ENCODE measurements around the gene TRA2A.

TRA2A gene

GRCh38 chr7:23469150-23469960, 62.4 kb downstream of the TRA2A start:
- peak overlapping the region; percentile 95 for H3K4me3 ChIP-seq (ENCODE audit: low read depth, low read length)
- peak overlapping the region; percentile 87 for H3K9ac ChIP-seq (ENCODE audit: low read depth, low read length)
- no peaks in the 10 kb centered on the region for H3K9me3 ChIP-seq (ENCODE audit: control insufficient read depth, insufficient read depth, low read length)
- peak overlapping the region; percentile 100 for H3K27ac ChIP-seq (ENCODE audit: low read depth, low read length)
- no peaks in the 10 kb centered on the region for H3K27me3 ChIP-seq (ENCODE audit: control insufficient read depth, insufficient read depth, low read length)
- peaks cover 19% of the 10 kb centered on the region for H3K4me1 ChIP-seq (ENCODE audit: control insufficient read depth, insufficient read depth, low read length)
- no peaks in the 10 kb centered on the region for H3K36me3 ChIP-seq (ENCODE audit: control insufficient read depth, insufficient read depth, low read length)

- Histone ChIP-seq H3K4me3 (ENCODE audit: low read depth, low read length) (peak overlapping the region; percentile 95), H3K27ac (ENCODE audit: low read depth, low read length) (peak overlapping the region; percentile 100), H3K4me1 (ENCODE audit: control insufficient read depth, insufficient read depth, low read length) (peaks cover 26% of the 10 kb centered on the region), H3K36me3 (ENCODE audit: control insufficient read depth, insufficient read depth, low read length) (no peaks in the 10 kb centered on the region), H3K9ac (ENCODE audit: low read depth, low read length) (peak overlapping the region; percentile 87), H3K27me3 (ENCODE audit: control insufficient read depth, insufficient read depth, low read length) (no peaks in the 10 kb centered on the region), H3K9me3 (ENCODE audit: control insufficient read depth, insufficient read depth, low read length) (no peaks in the 10 kb centered on the region)
Measured at GRCh38 chr7:23468526-23469149, 63.1 kb downstream of the TRA2A start.

GRCh38 chr7:23467806-23468525, 63.8 kb downstream of the TRA2A start:
- peaks cover 28% of the 10 kb centered on the region for H3K4me1 ChIP-seq (ENCODE audit: control insufficient read depth, insufficient read depth, low read length)
- H3K4me3 ChIP-seq (ENCODE audit: low read depth, low read length): peak overlapping the region; percentile 95
- peak overlapping the region; percentile 87 for H3K9ac ChIP-seq (ENCODE audit: low read depth, low read length)
- no peaks in the 10 kb centered on the region for H3K9me3 ChIP-seq (ENCODE audit: control insufficient read depth, insufficient read depth, low read length)
- no peaks in the 10 kb centered on the region for H3K27me3 ChIP-seq (ENCODE audit: control insufficient read depth, insufficient read depth, low read length)
- H3K27ac ChIP-seq (ENCODE audit: low read depth, low read length): peak overlapping the region; percentile 100
- no peaks in the 10 kb centered on the region for H3K36me3 ChIP-seq (ENCODE audit: control insufficient read depth, insufficient read depth, low read length)

- Histone ChIP-seq H3K27ac (ENCODE audit: low read depth, low read length) (peak overlapping the region; percentile 100), H3K9me3 (ENCODE audit: control insufficient read depth, insufficient read depth, low read length) (no peaks in the 10 kb centered on the region), H3K27me3 (ENCODE audit: control insufficient read depth, insufficient read depth, low read length) (no peaks in the 10 kb centered on the region), H3K36me3 (ENCODE audit: control insufficient read depth, insufficient read depth, low read length) (no peaks in the 10 kb centered on the region), H3K4me3 (ENCODE audit: low read depth, low read length) (peak overlapping the region; percentile 95), H3K4me1 (ENCODE audit: control insufficient read depth, insufficient read depth, low read length) (peaks cover 28% of the 10 kb centered on the region), H3K9ac (ENCODE audit: low read depth, low read length) (peak overlapping the region; percentile 87)
Measured at GRCh38 chr7:23467291-23467805, 64.4 kb downstream of the TRA2A start.

- Histone ChIP-seq H3K27me3 (ENCODE audit: control insufficient read depth, insufficient read depth, low read length) (no peaks in the 10 kb centered on the region), H3K9ac (ENCODE audit: low read depth, low read length) (no peak overlapping the region), H3K27ac (ENCODE audit: low read depth, low read length) (peak overlapping the region; percentile 3), H3K9me3 (ENCODE audit: control insufficient read depth, insufficient read depth, low read length) (no peaks in the 10 kb centered on the region), H3K4me3 (ENCODE audit: low read depth, low read length) (peak overlapping the region; percentile 95), H3K36me3 (ENCODE audit: control insufficient read depth, insufficient read depth, low read length) (peaks cover 29% of the 10 kb centered on the region), H3K4me1 (ENCODE audit: control insufficient read depth, insufficient read depth, low read length) (peaks cover 32% of the 10 kb centered on the region)
Measured at GRCh38 chr7:23462846-23463245, 68.9 kb downstream of the TRA2A start.

GRCh38 chr7:23458044-23458443, 73.7 kb downstream of the TRA2A start:
- peaks cover 52% of the 10 kb centered on the region for H3K36me3 ChIP-seq (ENCODE audit: control insufficient read depth, insufficient read depth, low read length)
- H3K27me3 ChIP-seq (ENCODE audit: control insufficient read depth, insufficient read depth, low read length): no peaks in the 10 kb centered on the region
- no peak overlapping the region for H3K27ac ChIP-seq (ENCODE audit: low read depth, low read length)
- H3K4me1 ChIP-seq (ENCODE audit: control insufficient read depth, insufficient read depth, low read length): peaks cover 41% of the 10 kb centered on the region
- H3K9me3 ChIP-seq (ENCODE audit: control insufficient read depth, insufficient read depth, low read length): no peaks in the 10 kb centered on the region
- no peak overlapping the region for H3K4me3 ChIP-seq (ENCODE audit: low read depth, low read length)
- H3K9ac ChIP-seq (ENCODE audit: low read depth, low read length): no peak overlapping the region

- no peak overlapping the region for H3K27ac ChIP-seq (ENCODE audit: low read depth, low read length)
- peaks cover 41% of the 10 kb centered on the region for H3K36me3 ChIP-seq (ENCODE audit: control insufficient read depth, insufficient read depth, low read length)
- no peaks in the 10 kb centered on the region for H3K27me3 ChIP-seq (ENCODE audit: control insufficient read depth, insufficient read depth, low read length)
- H3K4me3 ChIP-seq (ENCODE audit: low read depth, low read length): no peak overlapping the region
- no peak overlapping the region for H3K9ac ChIP-seq (ENCODE audit: low read depth, low read length)
- H3K4me1 ChIP-seq (ENCODE audit: control insufficient read depth, insufficient read depth, low read length): peaks cover 30% of the 10 kb centered on the region
- no peaks in the 10 kb centered on the region for H3K9me3 ChIP-seq (ENCODE audit: control insufficient read depth, insufficient read depth, low read length)
Measured at GRCh38 chr7:23456093-23456492, 75.7 kb downstream of the TRA2A start.

GRCh38 chr7:23454881-23455526, 76.8 kb downstream of the TRA2A start:
- no peak overlapping the region for H3K27ac ChIP-seq (ENCODE audit: low read depth, low read length)
- H3K27me3 ChIP-seq (ENCODE audit: control insufficient read depth, insufficient read depth, low read length): no peaks in the 10 kb centered on the region
- no peaks in the 10 kb centered on the region for H3K9me3 ChIP-seq (ENCODE audit: control insufficient read depth, insufficient read depth, low read length)
- H3K9ac ChIP-seq (ENCODE audit: low read depth, low read length): no peak overlapping the region
- peaks cover 38% of the 10 kb centered on the region for H3K36me3 ChIP-seq (ENCODE audit: control insufficient read depth, insufficient read depth, low read length)
- no peak overlapping the region for H3K4me3 ChIP-seq (ENCODE audit: low read depth, low read length)
- peaks cover 35% of the 10 kb centered on the region for H3K4me1 ChIP-seq (ENCODE audit: control insufficient read depth, insufficient read depth, low read length)
